GM12873 (cell line): ENCODE data around the gene CNN2.

Source experiments
- CTCF ChIP-seq: IDR thresholded peaks from 2 replicates; pipeline ENCODE4 v1.5.1; 2012; ENCODE audit warnings: low read depth, mild to moderate bottlenecking, moderate library complexity, low read length, control low read depth; ENCODE audit not compliant: insufficient read depth; ENCODE audit errors: missing control alignments

Gene CNN2

GRCh38 chr19:1060689-1061088 is 34.3 kb downstream of the CNN2 start:
- no peak for TF ChIP-seq CTCF

GRCh38 chr19:1061987-1062386 is 35.6 kb downstream of the CNN2 start:
- TF ChIP-seq CTCF: no peak

- TF ChIP-seq CTCF: no peak
Observed at GRCh38 chr19:1062387-1063029, 36.1 kb downstream of the CNN2 start.

- no peak for TF ChIP-seq CTCF
Observed at GRCh38 chr19:1063030-1063908, 36.9 kb downstream of the CNN2 start.

- no peak for TF ChIP-seq CTCF
Observed at GRCh38 chr19:1063909-1064660, 37.7 kb downstream of the CNN2 start.

GRCh38 chr19:1064661-1065605 is 38.5 kb downstream of the CNN2 start:
- TF ChIP-seq CTCF: peak; percentile 86
